ENCODE measurements around the gene ASAH2.
A peak's percentile ranks its signal among the peaks of the same experiment; 100 is the strongest.

The ASAH2 gene

GRCh38 chr10:50221470-50221869, 29.8 kb downstream of the ASAH2 start:
- DNase-seq (ENCODE audit: low read depth, low spot score) = no peak
- no peaks in the 10 kb centered on the region for H3K36me3 ChIP-seq (ENCODE audit: insufficient read depth, insufficient read length, low read length)
- H3K9ac ChIP-seq (ENCODE audit: insufficient read length, low read depth) = no peak overlapping the region
- no peak for TF ChIP-seq SUZ12 (IDR thresholded peaks at IDR 0.05; ENCODE audit: extremely low read depth, insufficient read depth, insufficient read length)
- no peak for TF ChIP-seq YY1 (IDR thresholded peaks at IDR 0.05; ENCODE audit: insufficient read depth, insufficient read length)
- no peak for TF ChIP-seq ZNF274 (IDR thresholded peaks at IDR 0.05; ENCODE audit: low read depth, low read length)
- H3K4me1 ChIP-seq (ENCODE audit: insufficient read depth, insufficient read length) = no peaks in the 10 kb centered on the region
- no peak overlapping the region for H3K4me3 ChIP-seq (ENCODE audit: insufficient read length, low read depth)
- H3K9me3 ChIP-seq (ENCODE audit: insufficient read depth, low read length) = no peaks in the 10 kb centered on the region
- H3K27me3 ChIP-seq (ENCODE audit: insufficient read depth, insufficient read length) = no peaks in the 10 kb centered on the region

DNA sequence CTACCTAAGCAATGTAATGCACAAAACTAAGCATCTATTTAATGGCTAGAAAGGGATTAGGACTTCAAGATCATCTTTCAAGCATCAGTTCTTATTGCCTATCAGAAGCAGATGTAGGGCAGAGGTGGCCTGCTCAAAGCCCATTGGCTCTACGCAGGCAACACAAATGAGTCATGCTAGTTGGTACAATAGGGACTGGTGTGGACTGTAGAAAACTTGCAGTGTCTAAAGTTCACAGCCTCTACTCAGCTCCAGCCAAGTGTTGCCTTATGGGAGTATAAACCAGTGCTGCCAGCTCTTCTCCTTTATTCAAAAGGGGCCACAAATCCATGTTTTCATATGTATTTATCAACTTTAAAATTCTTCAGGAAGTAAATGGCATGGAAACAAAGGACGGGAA, 31.7 kb downstream of the ASAH2 start:
- Histone ChIP-seq H3K9me3 (ENCODE audit: insufficient read depth, low read length) (no peaks in the 10 kb centered on the region), H3K36me3 (ENCODE audit: insufficient read depth, insufficient read length, low read length) (no peaks in the 10 kb centered on the region)
- no peak for DNase-seq (ENCODE audit: low read depth, low spot score)

GRCh38 chr10:50219200-50219599, 32.1 kb downstream of the ASAH2 start:
- H3K4me3 ChIP-seq (ENCODE audit: insufficient read length, low read depth) = no peak overlapping the region
- no peak for DNase-seq (ENCODE audit: low read depth, low spot score)
- TF ChIP-seq ZNF274 (IDR thresholded peaks at IDR 0.05; ENCODE audit: low read depth, low read length) (no peak), SUZ12 (IDR thresholded peaks at IDR 0.05; ENCODE audit: extremely low read depth, insufficient read depth, insufficient read length) (no peak), YY1 (IDR thresholded peaks at IDR 0.05; ENCODE audit: insufficient read depth, insufficient read length) (no peak)
- no peaks in the 10 kb centered on the region for H3K27me3 ChIP-seq (ENCODE audit: insufficient read depth, insufficient read length)
- no peak overlapping the region for H3K9ac ChIP-seq (ENCODE audit: insufficient read length, low read depth)
- H3K4me1 ChIP-seq (ENCODE audit: insufficient read depth, insufficient read length) = no peaks in the 10 kb centered on the region
- H3K9me3 ChIP-seq (ENCODE audit: insufficient read depth, low read length) = no peaks in the 10 kb centered on the region
- no peaks in the 10 kb centered on the region for H3K36me3 ChIP-seq (ENCODE audit: insufficient read depth, insufficient read length, low read length)

More for the DNA sequence above, 31.7 kb downstream of the ASAH2 start:
- Histone ChIP-seq H3K9ac (ENCODE audit: insufficient read length, low read depth) (no peak overlapping the region), H3K4me3 (ENCODE audit: insufficient read length, low read depth) (no peak overlapping the region), H3K27me3 (ENCODE audit: insufficient read depth, insufficient read length) (no peaks in the 10 kb centered on the region), H3K4me1 (ENCODE audit: insufficient read depth, insufficient read length) (no peaks in the 10 kb centered on the region)
- no peak for TF ChIP-seq YY1 (IDR thresholded peaks at IDR 0.05; ENCODE audit: insufficient read depth, insufficient read length)
- TF ChIP-seq ZNF274 (IDR thresholded peaks at IDR 0.05; ENCODE audit: low read depth, low read length) = no peak
- TF ChIP-seq SUZ12 (IDR thresholded peaks at IDR 0.05; ENCODE audit: extremely low read depth, insufficient read depth, insufficient read length) = no peak

DNA sequence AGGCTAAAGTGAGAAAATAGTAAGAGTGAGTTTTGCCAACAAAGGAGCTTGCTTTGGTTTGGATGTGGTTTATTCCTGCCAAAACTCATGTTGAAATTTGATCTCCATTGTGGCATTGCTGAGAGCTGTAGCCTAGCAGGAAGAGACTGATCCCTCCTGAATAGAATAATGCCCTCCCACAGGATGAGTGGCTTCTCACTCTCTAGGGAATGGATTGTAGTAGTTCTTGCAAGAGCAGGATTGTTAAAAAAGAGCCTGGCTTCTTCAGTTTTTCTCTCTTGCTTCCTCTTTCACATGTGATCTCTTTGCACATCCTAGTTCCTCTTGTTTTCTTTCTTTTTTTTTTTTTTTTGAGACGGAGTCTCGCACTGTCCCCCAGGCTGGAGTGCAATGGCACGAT, 34.4 kb downstream of the ASAH2 start:
- no peak for TF ChIP-seq ZNF274 (IDR thresholded peaks at IDR 0.05; ENCODE audit: low read depth, low read length)
- TF ChIP-seq SUZ12 (IDR thresholded peaks at IDR 0.05; ENCODE audit: extremely low read depth, insufficient read depth, insufficient read length) = no peak
- Histone ChIP-seq H3K4me1 (ENCODE audit: insufficient read depth, insufficient read length) (no peaks in the 10 kb centered on the region), H3K9ac (ENCODE audit: insufficient read length, low read depth) (no peak overlapping the region), H3K9me3 (ENCODE audit: insufficient read depth, low read length) (no peaks in the 10 kb centered on the region), H3K36me3 (ENCODE audit: insufficient read depth, insufficient read length, low read length) (no peaks in the 10 kb centered on the region), H3K4me3 (ENCODE audit: insufficient read length, low read depth) (no peak overlapping the region), H3K27me3 (ENCODE audit: insufficient read depth, insufficient read length) (no peaks in the 10 kb centered on the region)
- peak; percentile 15 for DNase-seq (ENCODE audit: low read depth, low spot score)

DNA sequence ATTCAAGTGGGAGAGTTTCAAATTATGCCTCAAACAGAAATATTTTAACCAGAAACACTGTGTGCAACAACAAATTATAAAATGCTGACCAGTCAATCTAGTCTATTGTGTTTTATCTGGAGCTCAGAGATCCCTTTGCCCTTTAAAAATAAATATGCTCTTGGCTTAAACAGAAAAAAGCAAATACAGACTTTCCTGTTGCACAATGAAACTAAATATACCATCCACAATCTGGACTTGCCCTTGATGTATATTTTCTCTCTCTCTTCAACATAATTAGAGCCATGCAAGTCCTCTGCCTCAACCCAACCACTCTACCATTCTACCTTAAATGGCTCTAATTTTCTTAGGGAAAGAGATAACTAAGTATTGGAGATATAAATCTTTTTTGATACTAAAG, 34.9 kb downstream of the ASAH2 start:
- Histone ChIP-seq H3K36me3 (ENCODE audit: insufficient read depth, insufficient read length, low read length) (no peaks in the 10 kb centered on the region), H3K4me3 (ENCODE audit: insufficient read length, low read depth) (no peak overlapping the region), H3K9me3 (ENCODE audit: insufficient read depth, low read length) (no peaks in the 10 kb centered on the region), H3K4me1 (ENCODE audit: insufficient read depth, insufficient read length) (no peaks in the 10 kb centered on the region), H3K9ac (ENCODE audit: insufficient read length, low read depth) (no peak overlapping the region), H3K27me3 (ENCODE audit: insufficient read depth, insufficient read length) (no peaks in the 10 kb centered on the region)
- TF ChIP-seq YY1 (IDR thresholded peaks at IDR 0.05; ENCODE audit: insufficient read depth, insufficient read length) = no peak
- no peak for TF ChIP-seq ZNF274 (IDR thresholded peaks at IDR 0.05; ENCODE audit: low read depth, low read length)
- no peak for TF ChIP-seq SUZ12 (IDR thresholded peaks at IDR 0.05; ENCODE audit: extremely low read depth, insufficient read depth, insufficient read length)
- no peak for DNase-seq (ENCODE audit: low read depth, low spot score)

DNA sequence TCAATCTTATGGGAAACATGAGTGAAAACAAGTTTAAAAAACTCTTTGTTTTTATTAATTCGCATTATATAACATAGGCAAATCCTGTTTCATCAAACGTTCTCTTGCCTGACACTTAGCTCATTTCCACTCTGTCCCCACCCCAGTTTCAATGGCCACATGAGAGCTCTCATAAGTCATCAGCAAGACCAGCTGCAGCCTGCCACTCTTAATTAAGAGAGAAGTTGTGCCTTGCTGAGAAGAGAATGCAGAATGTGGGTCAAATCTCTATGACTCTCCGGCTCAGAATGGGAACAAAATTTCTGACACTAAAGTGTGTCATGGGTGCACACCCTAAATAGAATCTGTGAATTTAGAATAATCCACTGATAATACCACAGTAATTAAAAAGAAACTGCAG, 39.6 kb downstream of the ASAH2 start:
- no peak for DNase-seq (ENCODE audit: low read depth, low spot score)
- H3K9me3 ChIP-seq (ENCODE audit: insufficient read depth, low read length) = no peaks in the 10 kb centered on the region
- H3K27me3 ChIP-seq (ENCODE audit: insufficient read depth, insufficient read length) = no peaks in the 10 kb centered on the region
- no peaks in the 10 kb centered on the region for H3K4me1 ChIP-seq (ENCODE audit: insufficient read depth, insufficient read length)
- H3K9ac ChIP-seq (ENCODE audit: insufficient read length, low read depth) = no peak overlapping the region
- H3K36me3 ChIP-seq (ENCODE audit: insufficient read depth, insufficient read length, low read length) = no peaks in the 10 kb centered on the region
- no peak for TF ChIP-seq SUZ12 (IDR thresholded peaks at IDR 0.05; ENCODE audit: extremely low read depth, insufficient read depth, insufficient read length)
- no peak for TF ChIP-seq ZNF274 (IDR thresholded peaks at IDR 0.05; ENCODE audit: low read depth, low read length)
- no peak for TF ChIP-seq YY1 (IDR thresholded peaks at IDR 0.05; ENCODE audit: insufficient read depth, insufficient read length)
- H3K4me3 ChIP-seq (ENCODE audit: insufficient read length, low read depth) = no peak overlapping the region

DNA sequence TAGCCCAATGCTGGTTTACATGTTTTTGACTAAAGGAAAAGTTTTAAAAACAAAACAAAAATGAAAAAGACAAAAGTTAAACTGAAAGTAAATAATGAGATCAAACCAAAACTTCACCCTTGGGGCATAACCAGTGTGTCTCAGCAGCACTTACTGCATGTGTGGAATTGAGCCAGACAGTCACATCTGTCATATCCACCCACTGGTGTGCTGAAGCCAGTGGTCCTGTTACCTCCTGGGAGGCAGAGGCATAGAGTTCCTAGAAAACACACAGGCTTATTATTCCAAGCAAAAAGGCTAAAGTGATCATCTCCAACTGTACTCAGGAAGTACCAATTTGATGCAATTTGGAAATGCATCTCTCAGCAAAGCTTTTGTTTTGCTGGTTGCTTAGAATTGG, 40.4 kb downstream of the ASAH2 start:
- DNase-seq (ENCODE audit: low read depth, low spot score) = no peak
- TF ChIP-seq SUZ12 (IDR thresholded peaks at IDR 0.05; ENCODE audit: extremely low read depth, insufficient read depth, insufficient read length) (no peak), ZNF274 (IDR thresholded peaks at IDR 0.05; ENCODE audit: low read depth, low read length) (no peak), YY1 (IDR thresholded peaks at IDR 0.05; ENCODE audit: insufficient read depth, insufficient read length) (no peak)
- H3K4me3 ChIP-seq (ENCODE audit: insufficient read length, low read depth) = no peak overlapping the region

More for the DNA sequence above, 40.4 kb downstream of the ASAH2 start:
- Histone ChIP-seq H3K36me3 (ENCODE audit: insufficient read depth, insufficient read length, low read length) (no peaks in the 10 kb centered on the region), H3K4me1 (ENCODE audit: insufficient read depth, insufficient read length) (no peaks in the 10 kb centered on the region), H3K9me3 (ENCODE audit: insufficient read depth, low read length) (no peaks in the 10 kb centered on the region), H3K27me3 (ENCODE audit: insufficient read depth, insufficient read length) (no peaks in the 10 kb centered on the region), H3K9ac (ENCODE audit: insufficient read length, low read depth) (no peak overlapping the region)

All from NT2/D1 (cell line).